OCI-M1 (cell line): ENCODE data around the gene CRYL1.

ENCODE experiments used
- DNase-seq: peaks from one replicate; lab custom pipeline; 2025; lab: John Stamatoyannopoulos, UW

CRYL1 gene

GRCh38 chr13:20398459-20398858, 127.2 kb downstream of the CRYL1 start:
- no peak for DNase-seq

- no peak for DNase-seq
Measured at GRCh38 chr13:20397896-20398295, 127.8 kb downstream of the CRYL1 start.

GRCh38 chr13:20395061-20395916, 130.4 kb downstream of the CRYL1 start:
- DNase-seq, result no peak

- no peak for DNase-seq
Measured at GRCh38 chr13:20394506-20394905, 131.2 kb downstream of the CRYL1 start.

- DNase-seq, result no peak
Measured at GRCh38 chr13:20394169-20394501, 131.5 kb downstream of the CRYL1 start.

- no peak for DNase-seq
Measured at GRCh38 chr13:20393273-20394168, 132.1 kb downstream of the CRYL1 start.

GRCh38 chr13:20392530-20392929, 133.1 kb downstream of the CRYL1 start:
- no peak for DNase-seq

GRCh38 chr13:20391597-20392452, 133.8 kb downstream of the CRYL1 start:
- no peak for DNase-seq

- DNase-seq, result no peak
Measured at GRCh38 chr13:20390526-20391175, 135.0 kb downstream of the CRYL1 start.

- DNase-seq, result no peak
Measured at GRCh38 chr13:20389696-20390525, 135.7 kb downstream of the CRYL1 start.

- DNase-seq, result no peak
Measured at GRCh38 chr13:20388184-20388583, 137.5 kb downstream of the CRYL1 start.

- DNase-seq, result no peak
Measured at GRCh38 chr13:20387441-20387971, 138.2 kb downstream of the CRYL1 start.

GRCh38 chr13:20387006-20387405, 138.7 kb downstream of the CRYL1 start:
- no peak for DNase-seq

GRCh38 chr13:20383058-20383457, 142.6 kb downstream of the CRYL1 start:
- no peak for DNase-seq

GRCh38 chr13:20381401-20381800, 144.3 kb downstream of the CRYL1 start:
- no peak for DNase-seq

GRCh38 chr13:20378721-20379120, 146.9 kb downstream of the CRYL1 start:
- no peak for DNase-seq

- no peak for DNase-seq
Measured at GRCh38 chr13:20377720-20378119, 147.9 kb downstream of the CRYL1 start.

- DNase-seq, result no peak
Measured at GRCh38 chr13:20375871-20376270, 149.8 kb downstream of the CRYL1 start.

- no peak for DNase-seq
Measured at GRCh38 chr13:20373861-20374260, 151.8 kb downstream of the CRYL1 start.

- DNase-seq, result no peak
Measured at GRCh38 chr13:20371825-20372224, 153.8 kb downstream of the CRYL1 start.
